OCI-M2 (cell line): Measurements from ENCODE around the gene ABCC1.
"Not testable (repeated sequence)": the region's sequence is repeated elsewhere in the genome, so short reads cannot be mapped to it uniquely, and the experiment has no call there.

Experiments used
- DNase-seq: peaks from one replicate; lab custom pipeline; 2025; ENCODE audit not compliant: unreplicated experiment; lab: John Stamatoyannopoulos, UW

Gene ABCC1

DNA sequence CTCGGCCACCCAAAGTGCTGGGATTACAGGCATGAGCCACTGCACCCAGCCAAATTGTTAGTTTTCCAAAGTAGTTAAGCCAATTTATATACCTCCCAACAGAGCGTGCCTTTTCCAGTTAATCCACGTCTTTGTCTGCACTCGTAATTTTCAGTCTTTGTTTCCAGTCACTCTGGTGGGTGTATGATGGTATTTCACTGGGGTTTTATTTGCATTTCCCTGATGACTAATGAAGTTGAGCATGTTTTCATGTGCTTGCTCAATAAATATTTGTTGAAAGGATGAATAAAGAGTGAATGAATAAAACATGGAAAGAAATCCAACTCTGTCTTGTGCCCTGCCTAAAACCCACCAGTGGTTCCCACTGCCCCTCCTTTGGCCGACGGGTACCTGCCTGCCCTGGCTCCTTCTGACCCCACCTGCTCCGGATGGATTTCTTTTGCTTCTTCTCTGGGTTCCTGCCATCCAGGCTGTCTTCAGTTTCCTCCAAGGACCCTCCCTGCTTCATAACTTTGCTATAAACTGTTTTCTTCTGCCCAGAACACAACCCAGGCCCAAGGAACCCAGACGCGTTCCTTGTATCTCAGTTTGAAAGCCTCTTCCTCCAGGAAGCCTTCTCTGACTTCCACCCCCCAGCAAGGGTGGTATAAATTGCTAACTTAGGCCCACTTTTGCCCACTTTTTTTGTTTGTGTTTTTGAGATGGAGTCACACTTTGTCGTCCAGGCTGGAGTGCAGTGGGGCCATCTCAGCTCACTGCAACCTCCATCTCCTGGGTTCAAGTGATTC lies 3.0 kb upstream of the ABCC1 start:
- DNase-seq, result no peak

DNA sequence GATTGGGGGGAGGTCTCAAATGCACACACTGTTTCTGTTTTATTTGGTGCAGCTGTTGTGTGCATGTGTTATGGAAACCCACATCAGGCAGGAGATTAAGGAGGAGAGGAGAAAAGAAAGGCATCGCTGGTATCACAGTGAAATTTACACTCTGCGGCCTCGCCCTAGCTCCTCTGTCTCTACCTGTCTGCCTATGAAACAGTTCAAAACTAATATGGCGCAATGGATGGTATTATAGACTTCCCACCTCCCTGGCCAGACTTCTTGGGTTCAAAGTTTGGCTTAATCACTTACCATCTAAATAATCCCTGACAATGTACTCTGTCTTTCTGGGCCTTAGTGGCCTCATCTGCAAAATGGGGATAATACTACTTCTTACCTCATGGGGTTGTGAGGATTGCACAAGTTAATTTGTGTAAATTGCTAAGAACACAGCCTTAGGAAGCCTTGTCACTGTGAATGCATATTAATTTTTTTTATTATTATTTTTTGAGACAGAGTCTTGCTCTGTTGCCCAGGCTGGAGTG lies 1.4 kb upstream of the ABCC1 start:
- no peak for DNase-seq

DNA sequence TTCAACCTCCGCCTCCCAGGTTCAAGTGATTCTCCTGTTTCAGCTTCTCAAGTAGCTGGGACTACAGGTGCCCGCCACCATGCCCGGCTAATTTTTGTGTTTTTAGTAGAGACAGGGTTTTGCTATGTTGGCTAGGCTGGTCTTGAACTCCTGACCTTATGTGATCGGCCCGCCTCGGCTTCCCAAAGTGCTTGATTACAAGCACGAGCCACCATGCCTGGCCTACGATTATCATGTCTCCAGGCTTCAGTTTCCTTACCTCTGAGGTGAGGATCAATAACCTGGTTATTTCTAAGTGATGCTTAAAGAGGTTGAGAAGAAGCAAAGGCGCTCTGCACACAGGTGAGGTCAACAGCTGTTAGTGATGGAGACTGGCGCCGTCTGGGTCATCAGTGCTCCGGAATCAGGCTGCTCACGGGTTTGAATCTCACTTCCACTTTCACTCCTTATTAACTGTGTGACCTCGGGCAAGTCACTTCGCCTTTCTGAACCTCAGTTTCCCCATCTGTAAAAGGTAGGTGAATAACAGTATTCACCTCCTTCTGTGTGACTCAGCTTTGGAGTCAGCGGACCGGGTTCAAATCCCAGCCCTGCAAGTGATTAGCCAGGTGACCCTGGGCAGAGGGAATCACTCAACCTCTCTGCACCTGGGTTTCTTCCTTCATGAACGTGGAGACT lies 745 bp upstream of the ABCC1 start:
- no peak for DNase-seq

DNA sequence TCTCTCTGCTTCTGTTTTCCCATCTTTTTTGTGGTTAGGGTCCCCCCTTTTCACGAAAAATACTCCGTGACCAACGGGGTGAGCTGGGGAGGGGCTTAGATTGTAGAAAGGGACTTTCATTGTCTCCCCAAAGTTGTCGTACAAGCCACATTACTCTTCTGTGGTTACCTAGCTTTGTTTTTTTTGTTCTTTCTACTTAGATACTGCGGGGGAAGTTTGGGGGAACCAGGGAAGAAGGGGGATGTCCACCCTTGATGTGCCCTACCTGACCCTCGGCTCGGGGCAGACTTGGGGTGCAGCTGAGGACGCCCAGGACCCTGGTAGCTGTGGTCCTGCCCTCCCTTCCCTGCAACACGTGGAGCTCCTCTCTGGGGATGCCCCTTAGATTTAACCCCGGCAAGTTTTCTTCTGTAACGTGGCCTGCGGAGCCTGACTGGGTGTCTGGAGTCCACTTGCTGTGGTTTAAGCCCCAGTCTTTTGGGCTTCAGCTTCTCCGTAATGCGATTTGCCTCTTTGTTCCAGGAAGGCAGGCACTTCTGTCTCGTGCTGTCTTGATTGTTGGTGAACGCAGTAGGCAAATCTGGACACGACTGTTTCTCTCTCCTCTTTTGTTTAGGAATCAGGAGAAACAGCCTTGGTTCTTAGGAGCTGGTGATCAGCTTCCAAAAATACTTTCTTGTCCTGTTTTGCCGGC lies 892 bp downstream of the ABCC1 start:
- no peak for DNase-seq

DNA sequence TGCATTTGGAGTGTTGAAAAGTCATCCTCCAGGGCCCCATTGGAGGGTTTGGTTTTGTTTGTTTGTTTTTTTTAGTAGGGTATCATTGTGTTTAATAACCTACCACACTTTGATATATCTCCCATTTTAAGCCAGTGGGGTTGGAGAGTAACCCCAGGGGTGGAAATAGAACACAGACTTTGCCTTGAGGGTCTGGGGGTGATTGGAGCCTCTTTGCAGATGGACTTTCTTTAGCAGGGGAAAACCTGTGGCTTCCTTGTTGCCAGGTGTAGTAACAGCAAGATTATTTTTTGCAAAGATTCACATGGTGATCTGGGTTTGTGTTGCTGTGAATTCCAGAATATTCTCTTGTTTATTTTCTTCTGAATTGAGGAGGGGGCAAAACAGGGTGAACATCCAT lies 1.5 kb downstream of the ABCC1 start:
- DNase-seq, result no peak

DNA sequence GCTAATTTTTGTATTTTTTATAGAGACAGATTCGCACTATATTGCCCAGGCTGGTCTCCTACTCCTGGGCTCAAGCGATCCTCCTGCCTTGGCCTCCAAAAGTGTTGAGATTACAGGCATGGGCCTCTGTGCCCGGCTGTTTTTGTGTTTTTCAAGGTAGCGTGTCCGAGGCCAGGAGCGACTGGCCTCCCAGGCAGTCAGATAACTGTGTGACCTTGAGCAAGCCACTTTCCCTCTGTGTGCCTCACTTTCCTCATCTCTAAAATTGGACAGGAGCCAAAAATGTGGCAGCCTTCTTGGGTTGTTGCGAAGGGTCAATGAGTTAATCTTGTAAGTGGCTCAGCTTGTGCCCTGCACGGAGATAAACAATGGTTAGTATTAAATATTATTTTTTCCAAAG lies 2.4 kb downstream of the ABCC1 start:
- DNase-seq, result no peak

DNA sequence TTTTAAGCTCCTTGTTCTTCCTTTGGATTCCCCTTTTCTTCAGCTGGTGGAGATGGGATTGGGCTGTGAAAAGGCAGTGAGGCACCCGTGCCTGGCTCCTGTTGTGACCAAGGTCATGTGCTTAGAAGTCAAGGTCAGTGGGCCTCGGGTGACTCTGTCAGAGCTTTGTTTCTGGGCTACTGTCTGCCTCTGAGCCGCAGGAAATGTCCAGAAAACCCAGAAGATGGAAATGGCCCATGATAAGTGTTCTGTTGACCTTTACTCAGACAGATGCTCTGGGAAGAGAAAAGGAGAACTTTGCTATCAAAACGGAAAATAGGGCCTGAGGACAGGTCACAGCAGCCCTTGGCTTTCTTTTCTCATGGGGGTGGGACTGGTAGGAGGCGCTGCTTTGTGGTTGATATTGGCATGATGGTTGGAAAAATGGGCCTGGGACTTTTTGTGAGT lies 2.9 kb downstream of the ABCC1 start:
- no peak for DNase-seq

DNA sequence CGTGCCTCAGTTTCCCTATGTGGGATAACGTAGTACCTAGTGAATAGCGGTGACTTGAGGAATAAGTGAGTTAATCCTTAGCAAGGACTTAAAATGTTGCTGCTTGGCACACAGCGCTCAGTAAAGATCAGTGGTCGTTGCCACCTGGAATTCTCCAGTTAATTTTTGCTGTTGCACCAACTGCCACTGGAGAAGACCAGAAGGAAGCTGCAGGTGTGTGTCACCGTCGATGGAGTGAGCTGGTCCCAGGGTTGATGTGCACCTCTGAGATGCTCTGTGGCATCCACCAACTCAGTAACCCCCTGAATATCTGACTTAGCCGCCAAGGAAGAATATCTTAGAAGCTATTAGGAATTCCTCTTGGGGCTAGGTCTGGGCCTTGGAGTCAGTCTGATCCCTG lies 4.1 kb downstream of the ABCC1 start:
- no peak for DNase-seq

DNA sequence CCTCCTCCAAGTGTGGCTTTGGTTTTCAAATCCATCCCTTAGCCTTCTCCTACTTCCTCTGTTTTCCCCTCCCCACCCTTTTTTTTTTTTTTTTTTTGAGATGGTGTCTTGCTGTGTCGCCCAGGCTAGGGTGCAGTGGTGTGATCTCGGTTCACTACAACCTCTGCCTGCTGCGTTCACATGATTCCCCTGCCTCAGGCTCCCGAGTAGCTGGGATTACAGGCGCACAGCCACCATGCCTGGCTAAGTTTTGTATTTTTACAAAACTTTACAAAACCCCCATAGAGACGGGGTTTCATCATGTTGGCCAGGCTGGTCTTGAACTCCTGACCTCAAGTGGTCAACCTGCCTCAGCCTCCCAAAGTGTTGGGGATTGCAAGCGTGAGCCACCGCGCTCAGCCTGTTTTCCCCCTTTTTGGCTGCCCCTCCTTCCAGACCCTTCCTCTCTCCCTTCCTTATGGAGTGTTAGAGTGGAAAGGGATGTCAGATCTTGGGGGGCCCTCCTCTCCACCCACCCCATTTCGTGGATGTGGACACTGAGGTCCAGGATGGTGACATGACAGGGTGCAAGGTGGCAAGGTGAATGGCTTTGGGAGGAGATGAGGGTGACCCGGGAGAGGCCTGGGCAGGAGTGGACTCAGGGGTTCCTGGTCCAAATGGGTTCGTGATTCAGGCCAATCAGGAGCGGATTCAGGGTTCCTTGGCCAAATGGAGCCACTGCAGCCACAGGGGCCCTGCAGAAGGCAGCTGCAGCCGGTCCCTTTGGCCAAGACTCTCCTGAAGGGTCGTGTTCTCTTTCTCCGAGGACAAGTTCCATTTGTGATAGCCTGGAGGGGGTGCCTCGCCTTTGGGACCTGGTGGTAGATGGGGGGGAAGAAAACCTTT lies 4.8 kb downstream of the ABCC1 start:
- DNase-seq, result no peak

DNA sequence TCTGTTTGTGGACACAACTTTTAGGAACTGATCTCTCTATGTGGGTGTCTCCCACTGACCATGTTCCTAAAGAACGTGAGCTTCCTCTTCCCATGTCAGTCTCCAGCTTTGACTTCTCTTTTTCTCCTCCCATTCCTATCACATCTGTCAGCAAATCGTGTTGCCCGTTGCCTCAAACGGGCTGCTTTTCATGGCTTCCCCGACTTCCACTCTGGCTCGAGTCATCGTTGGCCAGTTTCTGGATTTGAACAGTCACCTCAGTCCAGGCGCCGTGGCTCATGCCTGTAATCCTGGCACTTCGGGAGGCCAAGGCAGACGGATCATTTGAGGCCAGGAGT lies 5.4 kb downstream of the ABCC1 start:
- no peak for DNase-seq

DNA sequence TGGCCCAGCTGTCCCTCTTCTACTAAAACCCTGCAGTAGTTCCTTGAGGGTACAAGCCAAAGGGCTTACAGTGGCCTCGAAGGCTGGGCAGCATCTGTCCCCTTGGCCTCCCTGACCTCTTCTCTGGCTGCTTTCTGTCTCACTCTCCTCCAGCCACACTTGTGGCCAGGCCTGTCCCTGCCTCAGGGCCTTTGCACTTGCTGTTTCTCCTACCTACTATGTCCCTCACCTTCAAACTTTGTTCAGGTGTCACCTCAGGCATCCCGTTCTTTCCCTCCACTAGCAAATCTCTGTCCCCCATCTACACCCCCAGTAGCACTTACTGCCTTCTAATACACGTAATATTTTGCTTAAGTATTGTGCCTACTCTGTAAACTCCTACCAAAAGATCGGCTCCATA lies 6.0 kb downstream of the ABCC1 start:
- no peak for DNase-seq

DNA sequence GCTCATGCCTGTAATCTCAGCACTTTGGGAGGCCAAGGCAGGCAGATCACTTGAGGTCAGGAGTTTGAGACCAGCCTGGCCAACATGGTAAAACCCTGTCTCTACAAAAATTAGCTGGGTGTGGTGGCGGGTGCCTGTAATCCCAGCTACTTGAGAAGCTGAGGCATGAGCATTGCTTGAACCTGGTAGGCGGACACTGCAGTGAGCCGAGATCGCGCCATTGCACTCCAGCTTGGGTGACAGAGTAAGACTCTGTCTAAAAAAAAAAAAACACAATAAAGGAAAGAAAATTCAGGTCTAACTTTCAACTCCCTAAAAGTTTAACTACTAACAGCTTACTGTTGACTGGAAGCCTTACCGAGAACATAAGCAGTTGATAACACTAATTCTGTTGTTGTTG lies 6.7 kb downstream of the ABCC1 start:
- DNase-seq, result not testable (repeated sequence)

DNA sequence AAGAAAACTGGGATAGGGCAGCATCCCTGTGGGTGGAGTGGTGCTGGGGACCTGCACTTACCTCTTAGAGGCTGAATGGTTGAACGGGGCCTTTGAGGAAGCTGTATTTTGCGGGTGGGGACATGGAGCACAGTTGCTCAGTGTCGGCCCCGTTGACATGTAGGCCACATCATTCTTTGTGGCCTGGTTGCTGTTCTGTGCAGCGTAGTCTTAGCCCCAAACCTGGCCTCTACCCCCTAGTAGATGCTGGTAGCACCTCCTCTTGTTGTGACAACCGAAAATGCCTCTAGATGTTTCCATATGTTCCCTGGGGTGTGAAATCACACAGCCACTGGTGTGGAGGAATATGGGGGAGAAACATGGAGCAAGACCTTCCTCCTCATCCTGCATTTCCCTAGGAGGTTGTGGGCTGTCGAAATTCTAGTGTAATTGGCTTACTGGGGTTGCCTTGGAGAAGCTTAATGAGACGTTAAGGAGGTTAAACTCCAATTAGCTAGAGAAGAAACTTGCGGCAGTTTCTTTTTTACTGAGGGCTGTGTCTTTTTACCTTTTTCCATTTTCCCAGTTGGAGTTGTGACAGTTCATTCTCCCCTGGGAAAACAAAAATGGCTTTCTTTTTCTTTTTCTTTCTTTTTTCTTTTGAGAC lies 9.4 kb downstream of the ABCC1 start:
- no peak for DNase-seq

DNA sequence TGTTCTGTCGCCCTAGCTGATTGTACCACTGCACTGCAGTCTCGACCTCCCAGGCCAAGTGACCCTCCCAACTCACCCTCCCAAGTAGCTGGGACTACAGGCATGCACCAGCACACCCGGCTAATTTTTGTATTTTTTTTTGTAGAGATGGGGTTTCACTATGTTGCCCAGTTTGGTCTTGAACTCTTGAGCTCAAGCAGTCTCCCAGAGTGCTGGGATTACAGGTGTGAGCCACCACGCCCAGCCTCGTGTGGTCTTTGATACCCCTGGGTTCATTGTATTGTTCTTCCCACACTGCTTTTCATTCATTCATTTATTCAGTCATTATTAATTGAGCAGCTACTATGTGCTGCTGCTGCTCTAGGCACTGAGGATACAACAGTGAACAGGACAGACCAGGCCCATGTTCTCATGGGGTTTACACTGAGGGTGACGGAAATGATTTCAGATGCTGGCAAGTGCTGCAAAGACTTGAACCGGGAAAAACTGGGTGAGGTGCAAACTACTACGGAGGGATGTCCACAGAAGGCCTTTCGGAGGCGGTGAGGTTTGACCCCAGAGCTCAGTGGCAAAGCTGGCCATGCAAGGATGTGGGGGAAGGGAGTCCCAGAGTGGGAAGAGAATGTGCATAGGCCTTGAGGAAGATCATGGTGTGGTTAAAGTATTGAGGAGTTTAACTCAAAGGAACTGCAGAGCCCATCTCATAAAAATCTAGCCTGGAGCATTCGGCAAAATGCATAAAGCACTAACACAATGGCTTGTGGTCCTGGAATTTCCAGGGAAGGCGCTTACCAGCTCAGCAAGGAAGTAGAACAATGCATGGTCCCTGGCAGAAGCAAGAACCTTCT lies 10.9 kb downstream of the ABCC1 start:
- no peak for DNase-seq

DNA sequence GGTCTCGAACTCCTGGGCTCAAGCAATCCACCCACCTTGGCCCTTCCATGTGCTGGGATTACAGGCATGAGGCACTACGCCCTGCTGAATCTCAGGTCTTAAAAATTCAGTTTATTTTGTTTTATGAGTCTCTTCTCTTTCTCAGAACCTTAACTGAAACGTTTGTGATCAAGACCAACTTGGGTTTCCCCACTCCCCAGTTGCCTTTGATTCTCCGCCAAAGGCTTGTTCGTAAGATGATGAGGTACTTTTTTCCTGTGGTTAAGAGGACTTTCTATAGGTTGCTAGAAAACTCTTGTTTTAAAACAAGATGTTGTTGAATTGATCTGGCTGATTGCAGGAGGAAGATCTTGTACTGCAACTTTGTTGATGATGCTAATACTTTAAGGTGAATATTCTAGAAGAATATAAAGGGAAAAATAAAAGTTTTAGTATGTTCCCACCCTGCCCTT lies 11.7 kb downstream of the ABCC1 start:
- DNase-seq, result no peak

DNA sequence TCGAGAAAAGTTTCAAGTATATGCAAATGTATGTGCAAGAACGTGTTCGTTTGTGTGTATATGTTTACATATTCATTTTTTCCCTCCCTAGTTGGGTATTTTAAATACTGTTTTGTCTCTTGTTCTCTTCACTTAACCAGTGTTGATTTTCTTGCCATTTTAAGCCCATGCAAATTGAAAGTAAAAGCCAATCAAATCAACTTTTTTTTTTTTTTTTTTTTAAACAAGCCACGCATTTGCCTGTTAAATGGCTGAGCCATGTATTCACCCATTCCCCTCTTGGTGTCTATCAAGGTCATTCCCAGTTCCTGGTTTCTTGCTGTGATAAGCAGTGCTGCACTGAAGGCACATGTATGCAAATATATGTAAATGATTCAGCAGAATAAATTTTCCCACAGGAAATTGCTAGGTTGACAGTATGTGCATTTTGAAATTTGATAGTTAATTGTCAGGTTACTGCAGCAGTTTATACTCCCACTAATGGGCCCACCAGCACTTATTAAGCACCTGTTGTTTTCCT lies 12.2 kb downstream of the ABCC1 start:
- DNase-seq, result no peak

DNA sequence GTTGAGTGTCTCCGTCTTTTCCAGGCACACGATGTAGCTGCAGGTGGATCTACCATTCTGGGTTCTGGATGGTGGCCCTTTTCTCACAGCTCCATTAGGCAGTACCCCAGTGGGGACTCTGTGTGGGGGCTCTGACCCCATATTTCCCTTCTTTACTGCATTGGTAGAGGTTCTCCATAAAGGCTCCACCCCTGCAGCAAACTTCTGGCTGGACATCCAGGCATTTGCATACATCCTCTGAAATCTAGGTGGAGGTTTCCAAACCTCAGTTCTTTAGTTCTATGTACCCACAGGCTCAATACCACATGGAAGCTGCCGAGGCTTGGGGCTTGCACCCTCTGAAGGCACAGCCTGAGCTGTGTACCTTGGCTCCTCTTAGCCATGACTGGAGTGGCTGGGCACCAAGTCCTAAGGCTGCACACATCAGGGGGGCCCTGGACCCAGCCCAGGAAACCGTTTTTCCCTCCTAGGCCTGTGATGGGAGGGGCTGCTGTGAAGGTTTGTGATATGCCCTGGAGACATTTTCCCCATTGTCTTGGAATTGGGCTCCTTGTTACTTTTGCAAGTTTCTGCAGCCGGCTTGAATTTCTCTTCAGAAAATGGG lies 14.0 kb downstream of the ABCC1 start:
- DNase-seq, result no peak

DNA sequence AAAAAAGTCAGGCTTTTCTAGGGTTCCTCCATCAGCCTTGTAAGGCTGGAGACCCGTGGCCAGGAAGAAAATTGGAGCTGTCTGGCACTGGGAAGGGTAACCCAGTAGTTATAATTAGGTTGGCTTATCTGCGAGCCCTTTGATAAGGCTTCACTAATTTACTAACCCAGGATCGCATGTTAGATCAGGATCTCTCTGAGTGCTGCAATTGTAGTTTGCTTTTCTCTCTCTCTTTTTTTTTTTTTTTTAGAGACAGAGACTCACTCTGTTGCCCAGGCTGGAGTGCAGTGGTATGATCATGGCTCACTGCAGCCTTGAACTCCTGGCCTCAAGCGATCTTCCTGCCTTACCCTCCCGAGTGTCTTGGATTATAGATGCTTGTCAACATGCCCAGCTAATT lies 17.0 kb downstream of the ABCC1 start:
- no peak for DNase-seq
